GM21723 (cell line): ENCODE data around the gene MAN2A2.
A peak's percentile ranks its signal among the peaks of the same experiment; 100 is the strongest.

ENCODE experiments used
- ATAC-seq: cut with Tn5 transposase; IDR thresholded peaks from one replicate; pipeline ENCODE4 v1.9.1; 2021; ENCODE audit warnings: mild to moderate bottlenecking, moderate library complexity; ENCODE audit not compliant: unreplicated experiment

MAN2A2 gene

DNA sequence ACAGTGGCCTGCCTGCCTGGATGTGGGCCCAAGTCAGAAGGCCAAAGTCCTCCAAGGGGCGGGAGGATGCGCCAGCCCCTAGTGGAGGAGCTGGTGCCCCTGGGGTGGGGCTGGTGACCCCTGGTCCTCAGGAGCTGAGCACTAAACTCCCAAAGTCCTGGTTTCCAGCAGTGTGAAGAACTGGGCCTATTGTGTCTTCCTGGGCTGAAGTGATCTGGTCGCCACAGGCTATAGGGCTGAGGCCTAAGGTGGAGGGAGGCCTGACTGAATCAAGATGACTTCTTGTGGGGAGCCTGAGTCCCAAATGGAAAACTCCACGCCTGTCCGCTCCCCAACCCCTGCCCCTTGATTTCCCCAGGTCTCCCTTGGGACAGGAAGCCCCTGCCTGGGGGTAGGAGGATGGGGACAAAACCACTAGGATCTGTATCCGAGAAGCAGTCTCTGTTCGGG is 19.6 kb upstream of the MAN2A2 start:
- ATAC-seq: no peak

- ATAC-seq: no peak
These were observed 19.0 kb upstream of the MAN2A2 start, which contains the start of gene FES for GRCh38 chr15:90883976-90884718. FES (plus strand) TSS chr15:90884504; CDS start chr15:90885046, 542 bp downstream.

- ATAC-seq: no peak
These were observed 18.2 kb upstream of the MAN2A2 start for GRCh38 chr15:90884719-90885431.

DNA sequence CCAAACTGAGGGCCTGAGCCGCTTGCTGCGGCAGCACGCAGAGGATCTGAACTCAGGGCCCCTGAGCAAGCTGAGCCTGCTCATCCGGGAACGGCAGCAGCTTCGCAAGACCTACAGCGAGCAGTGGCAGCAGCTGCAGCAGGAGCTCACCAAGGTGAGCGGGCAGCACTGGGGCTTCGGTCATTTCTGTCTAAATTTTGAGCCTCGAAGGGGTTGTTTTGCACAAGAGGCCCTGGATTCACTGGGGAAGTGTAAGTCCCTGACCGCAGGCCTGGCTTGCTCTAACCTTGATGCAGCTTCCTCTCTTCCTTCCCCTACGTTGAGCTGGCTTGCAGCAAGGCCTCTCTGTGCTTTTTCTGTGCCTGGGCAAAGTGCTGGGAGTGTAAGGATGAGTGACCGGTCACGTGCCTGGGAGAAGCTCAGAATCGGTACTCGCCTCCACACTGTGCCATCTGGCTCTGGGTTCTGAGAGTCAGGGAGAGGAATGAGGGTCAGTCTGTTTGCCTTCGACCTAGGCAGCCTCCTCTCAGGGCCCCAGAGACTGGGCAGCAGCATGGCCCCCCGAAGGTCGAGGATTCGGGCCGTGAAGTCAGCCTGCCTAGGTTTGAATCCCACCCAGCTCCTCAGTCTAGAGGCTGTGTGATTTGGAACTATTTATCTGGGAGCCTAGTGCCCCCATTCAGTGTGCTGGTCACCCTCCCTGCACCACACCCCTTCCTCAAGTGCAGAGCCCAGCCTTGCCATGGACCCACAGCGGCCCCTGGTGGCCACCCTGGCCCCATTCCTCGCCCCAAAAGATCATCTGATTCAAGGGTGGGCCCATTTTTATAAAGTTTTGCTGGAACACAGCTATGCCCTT is 17.4 kb upstream of the MAN2A2 start:
- ATAC-seq: peak; percentile 52

DNA sequence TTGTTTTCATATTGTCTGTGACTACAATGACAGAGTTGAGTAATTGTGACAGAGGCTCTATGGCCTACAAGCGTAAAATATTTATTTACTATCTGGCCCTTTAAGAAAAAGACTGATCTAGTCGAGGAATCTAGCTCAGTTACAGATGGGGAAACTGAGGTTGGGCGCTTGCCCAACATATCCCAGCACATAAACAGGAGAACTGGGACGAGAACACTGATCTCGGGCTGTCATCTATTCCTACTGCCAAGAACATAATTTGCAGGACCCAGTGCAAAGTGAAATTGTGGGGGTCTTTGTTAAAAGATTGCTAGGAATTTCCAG is 16.8 kb upstream of the MAN2A2 start:
- no peak for ATAC-seq

DNA sequence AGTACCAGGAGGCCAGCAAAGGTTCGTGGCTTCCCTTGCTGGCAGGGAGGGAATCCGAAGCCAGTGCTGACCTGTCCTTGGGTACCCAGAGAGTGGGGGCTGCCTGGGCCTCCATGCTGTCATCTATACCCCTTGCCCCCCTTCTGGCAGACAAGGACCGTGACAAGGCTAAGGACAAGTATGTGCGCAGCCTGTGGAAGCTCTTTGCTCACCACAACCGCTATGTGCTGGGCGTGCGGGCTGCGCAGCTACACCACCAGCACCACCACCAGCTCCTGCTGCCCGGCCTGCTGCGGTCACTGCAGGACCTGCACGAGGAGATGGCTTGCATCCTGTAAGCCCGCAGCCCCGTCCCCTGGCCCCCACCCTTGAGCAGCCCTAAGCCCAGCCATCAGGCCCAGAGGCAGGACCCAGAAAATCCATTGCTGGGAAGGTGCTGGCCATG is 16.0 kb upstream of the MAN2A2 start:
- no peak for ATAC-seq

DNA sequence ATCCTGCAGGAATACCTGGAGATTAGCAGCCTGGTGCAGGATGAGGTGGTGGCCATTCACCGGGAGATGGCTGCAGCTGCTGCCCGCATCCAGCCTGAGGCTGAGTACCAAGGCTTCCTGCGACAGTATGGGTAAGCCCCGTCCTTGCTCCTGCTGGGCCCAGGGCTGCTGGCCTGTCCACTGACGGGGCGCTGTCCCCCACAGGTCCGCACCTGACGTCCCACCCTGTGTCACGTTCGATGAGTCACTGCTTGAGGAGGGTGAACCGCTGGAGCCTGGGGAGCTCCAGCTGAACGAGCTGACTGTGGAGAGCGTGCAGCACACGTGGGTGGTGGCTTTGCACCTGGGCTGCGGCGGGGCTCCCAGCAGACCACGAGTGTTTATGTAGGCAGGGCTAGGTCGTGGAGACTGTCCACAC is 13.8 kb upstream of the MAN2A2 start:
- no peak for ATAC-seq

DNA sequence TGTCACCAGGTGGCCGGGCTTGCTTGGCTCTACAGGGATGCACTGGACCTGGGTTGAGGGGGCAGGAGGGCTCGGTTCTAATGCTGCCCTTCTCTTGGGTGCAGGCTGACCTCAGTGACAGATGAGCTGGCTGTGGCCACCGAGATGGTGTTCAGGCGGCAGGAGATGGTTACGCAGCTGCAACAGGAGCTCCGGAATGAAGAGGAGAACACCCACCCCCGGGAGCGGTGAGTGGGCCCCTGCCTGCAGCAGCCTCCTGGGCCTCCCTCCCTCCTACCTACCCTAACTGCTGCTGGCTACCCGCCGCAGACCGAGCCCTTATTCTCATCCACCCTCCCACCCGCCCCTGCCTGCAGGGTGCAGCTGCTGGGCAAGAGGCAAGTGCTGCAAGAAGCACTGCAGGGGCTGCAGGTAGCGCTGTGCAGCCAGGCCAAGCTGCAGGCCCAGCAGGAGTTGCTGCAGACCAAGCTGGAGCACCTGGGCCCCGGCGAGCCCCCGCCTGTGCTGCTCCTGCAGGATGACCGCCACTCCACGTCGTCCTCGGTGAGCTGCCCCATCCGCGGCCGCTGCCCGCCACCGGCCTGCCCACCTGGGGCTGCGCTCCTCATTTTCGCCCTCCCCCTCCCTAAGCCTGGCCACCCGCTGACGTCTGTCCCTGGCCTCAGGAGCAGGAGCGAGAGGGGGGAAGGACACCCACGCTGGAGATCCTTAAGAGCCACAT is 13.2 kb upstream of the MAN2A2 start:
- ATAC-seq: no peak

GRCh38 chr15:90890839-90891238 is 12.3 kb upstream of the MAN2A2 start:
- ATAC-seq: no peak

- ATAC-seq: no peak
These were observed 11.7 kb upstream of the MAN2A2 start for GRCh38 chr15:90891346-90891949.

GRCh38 chr15:90892023-90892422 is 11.1 kb upstream of the MAN2A2 start:
- ATAC-seq: no peak

- ATAC-seq: no peak
These were observed 10.5 kb upstream of the MAN2A2 start for GRCh38 chr15:90892498-90893174.

- no peak for ATAC-seq
These were observed 9.7 kb upstream of the MAN2A2 start for GRCh38 chr15:90893175-90894090.

DNA sequence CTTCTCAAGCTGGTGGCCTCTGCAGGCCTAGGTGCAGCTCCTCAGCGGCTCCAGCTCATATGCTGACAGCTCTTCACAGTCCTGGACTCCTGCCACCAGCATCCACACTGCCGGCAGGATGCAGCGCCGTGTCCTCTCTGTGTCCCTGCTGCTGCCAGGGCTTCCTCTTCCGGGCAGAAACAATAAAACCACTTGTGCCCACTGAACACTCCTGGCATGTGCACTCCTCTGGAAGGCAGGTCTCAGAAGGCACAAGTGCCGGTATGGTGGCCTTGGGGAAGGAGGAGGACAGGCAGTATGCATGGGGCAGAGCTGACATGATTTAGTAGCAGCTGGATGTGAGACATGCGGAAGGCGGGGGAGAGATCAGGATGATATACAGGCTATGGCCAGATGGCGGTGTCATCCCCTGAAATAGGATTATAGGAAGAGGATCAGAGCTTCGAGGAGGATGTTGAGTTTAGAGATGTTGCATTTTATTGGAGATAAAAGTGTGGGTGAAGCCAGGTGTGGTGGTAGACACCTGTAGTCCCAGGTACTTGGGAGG is 7.5 kb upstream of the MAN2A2 start:
- no peak for ATAC-seq

- peak; percentile 71 for ATAC-seq
These were observed 5.9 kb upstream of the MAN2A2 start for GRCh38 chr15:90897131-90897655.

DNA sequence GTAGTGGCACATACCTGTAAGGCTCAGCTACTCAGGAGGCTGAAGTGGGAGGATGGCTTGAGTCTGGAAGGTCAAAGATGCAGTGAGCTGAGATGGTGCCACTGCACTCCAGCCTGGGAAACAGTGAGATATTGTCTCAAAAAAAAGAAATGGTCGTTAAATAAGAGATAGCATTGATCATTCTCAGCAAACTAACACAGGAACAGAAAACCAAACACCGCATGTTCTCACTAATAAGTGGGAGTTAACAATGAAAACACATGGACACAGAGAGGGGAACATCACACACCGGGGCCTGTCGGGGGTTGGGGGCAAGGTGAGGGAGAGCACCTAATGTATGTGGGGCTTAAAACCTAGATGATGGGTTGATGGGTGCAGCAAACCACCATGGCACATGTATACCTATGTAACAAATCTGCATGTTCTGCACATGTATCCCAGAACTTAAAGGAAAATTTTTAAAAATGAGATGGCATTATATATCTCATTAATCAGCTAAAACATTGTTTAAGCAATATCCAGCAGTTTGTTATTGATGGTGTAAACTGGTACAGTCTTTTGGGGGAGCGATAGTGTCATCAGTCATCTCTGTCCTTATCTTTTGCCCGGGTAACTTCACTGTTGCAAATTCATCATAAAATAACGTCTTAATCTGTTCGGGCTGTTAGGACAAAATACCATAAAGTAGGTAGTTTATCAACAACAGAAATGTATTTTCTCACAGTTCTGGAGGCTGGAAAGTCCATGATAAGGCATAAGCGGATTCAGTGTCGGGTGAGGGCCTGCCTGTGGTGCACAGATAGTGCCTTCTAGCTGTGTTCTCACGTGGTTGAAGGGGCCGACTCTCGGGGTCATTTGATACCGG is 1.7 kb upstream of the MAN2A2 start:
- no peak for ATAC-seq
